Muscle of arm (tissue), 12 donors: Measurements from ENCODE around the gene HLA-DMA. TPM values are rescaled to one million over a fixed set of nuclear protein-coding genes. Genes with fewer than 3 reads are reported as not detected.

Experiments used
- DNase-seq: peaks from one replicate; pipeline ENCODE4 v3.0.0-alpha.2; 2013
- polyA plus RNA-seq, 12 donors: library from polyadenylated mRNA; unstranded; fragments of 120-200 nt; gene quantifications; one replicate each; pipeline ENCODE4 v1.2.1, GENCODE V29; 2013; ENCODE audit not compliant: insufficient read length in 12 of 12

Gene HLA-DMA
- polyA plus RNA-seq, 12 donors: 2.7 to 28.3 (median 5.0) TPM; not detected in 2

- no peak for DNase-seq
Observed at GRCh38 chr6:32976334-32977069, 23.6 kb upstream of the HLA-DMA start.

DNA sequence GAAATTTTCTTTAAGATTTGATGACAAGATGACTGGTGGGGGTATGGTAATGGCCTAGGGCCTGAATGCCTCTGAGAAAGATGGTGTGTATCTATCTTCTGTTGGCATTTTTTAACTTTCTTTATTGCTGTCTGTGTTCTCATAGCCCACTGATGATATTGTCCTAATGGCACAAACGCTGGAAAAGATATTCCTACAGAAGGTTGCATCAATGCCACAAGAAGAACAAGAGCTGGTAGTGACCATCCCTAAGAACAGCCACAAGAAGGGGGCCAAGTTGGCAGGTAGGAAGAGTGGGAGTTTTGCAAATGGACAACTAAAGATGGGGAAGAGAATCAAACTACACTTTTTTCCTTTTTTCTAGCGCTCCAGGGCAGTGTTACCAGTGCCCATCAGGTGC lies 23.0 kb upstream of the HLA-DMA start:
- no peak for DNase-seq

DNA sequence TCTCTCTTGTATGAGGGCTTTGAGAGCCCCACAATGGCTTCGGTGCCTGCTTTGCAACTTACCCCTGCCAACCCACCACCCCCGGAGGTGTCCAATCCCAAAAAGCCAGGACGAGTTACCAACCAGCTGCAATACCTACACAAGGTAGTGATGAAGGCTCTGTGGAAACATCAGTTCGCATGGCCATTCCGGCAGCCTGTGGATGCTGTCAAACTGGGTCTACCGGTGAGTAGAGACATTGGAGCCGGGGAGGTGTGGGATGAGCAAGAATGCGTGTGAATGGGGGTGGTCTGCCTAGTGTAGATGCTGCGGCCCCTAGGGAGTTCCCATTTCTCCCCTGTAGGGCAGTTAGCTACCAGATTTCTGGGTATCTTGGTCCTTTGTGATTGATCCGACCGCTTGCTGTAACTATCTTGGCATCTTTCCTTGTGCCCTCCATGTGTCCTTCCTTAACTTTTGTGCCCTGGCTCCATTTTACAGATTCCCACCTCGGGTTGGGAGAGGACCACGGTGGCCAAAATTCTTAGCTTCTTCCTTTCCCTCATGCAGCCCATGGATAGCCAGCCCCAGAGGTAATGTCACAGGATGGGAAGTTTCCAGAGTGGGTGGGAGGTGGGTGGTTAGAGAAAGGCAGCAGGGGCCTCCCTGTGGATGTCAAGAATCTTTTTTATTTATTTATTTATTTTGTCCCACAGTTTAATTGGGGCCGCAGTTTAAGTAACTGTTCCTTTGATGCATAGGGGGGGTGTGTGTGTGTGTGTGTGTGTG lies 21.8 kb upstream of the HLA-DMA start:
- DNase-seq: no peak

DNA sequence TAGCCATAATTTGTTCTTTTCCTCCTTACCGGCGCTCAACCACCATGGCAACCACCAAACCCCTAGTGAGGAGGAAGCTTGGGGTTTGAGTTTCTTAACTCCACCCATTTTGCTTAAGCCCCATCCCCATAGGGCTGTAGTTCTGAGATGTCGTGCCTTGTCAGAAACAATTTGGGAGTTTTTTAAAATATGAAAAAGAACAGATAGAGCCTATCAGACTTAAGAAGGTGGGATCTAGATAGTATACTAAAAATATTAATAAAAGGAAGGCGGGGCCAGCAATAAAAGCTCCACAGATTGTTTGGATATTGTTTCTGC lies 21.1 kb upstream of the HLA-DMA start:
- no peak for DNase-seq

- DNase-seq: no peak
Observed at GRCh38 chr6:32973144-32974015, 20.5 kb upstream of the HLA-DMA start.

DNA sequence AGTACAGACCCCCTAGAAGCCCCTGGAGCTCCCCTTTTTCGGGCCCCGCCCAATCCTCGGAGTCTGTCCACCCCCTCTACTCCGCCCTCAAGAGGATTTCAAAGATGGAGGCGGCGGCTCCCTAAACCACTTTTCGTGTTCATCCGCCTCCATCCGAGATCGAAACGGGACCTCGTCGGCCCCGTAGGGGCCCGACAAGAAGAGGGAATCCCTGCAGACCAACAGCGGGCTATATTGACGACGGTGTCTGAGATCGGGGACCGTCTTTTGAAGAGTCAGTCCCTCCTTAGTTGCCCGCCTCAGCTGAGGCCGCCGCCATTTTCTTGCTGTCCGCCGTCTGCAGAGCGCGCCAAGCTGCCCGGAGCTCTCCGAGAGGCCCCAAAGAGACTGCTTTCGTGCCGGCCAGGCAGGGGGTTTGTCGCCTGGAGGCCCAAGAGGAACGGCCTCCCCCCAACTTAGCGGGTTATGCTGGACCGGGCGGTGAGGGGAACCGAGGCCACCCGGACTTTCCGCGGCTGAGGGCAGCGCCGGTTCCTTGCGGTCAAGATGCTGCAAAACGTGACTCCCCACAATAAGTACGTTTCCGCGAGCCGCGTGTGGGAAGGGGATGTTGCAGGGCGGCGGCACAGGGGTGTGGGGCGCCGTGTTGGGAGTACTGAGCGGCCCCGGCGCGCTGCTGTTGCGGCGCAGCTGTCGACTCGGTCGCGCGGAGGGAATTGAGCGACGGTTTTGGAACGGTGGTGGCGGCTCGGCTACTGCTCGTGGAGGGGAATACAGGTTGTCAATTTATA lies 19.7 kb upstream of the HLA-DMA start:
- DNase-seq: no peak

GRCh38 chr6:32971581-32972352 lies 18.9 kb upstream of the HLA-DMA start:
- peak; percentile 100 for DNase-seq

- DNase-seq: no peak
Observed at GRCh38 chr6:32971242-32971580, 18.3 kb upstream of the HLA-DMA start.

GRCh38 chr6:32970413-32971241 lies 17.7 kb upstream of the HLA-DMA start:
- peak; percentile 90 for DNase-seq

DNA sequence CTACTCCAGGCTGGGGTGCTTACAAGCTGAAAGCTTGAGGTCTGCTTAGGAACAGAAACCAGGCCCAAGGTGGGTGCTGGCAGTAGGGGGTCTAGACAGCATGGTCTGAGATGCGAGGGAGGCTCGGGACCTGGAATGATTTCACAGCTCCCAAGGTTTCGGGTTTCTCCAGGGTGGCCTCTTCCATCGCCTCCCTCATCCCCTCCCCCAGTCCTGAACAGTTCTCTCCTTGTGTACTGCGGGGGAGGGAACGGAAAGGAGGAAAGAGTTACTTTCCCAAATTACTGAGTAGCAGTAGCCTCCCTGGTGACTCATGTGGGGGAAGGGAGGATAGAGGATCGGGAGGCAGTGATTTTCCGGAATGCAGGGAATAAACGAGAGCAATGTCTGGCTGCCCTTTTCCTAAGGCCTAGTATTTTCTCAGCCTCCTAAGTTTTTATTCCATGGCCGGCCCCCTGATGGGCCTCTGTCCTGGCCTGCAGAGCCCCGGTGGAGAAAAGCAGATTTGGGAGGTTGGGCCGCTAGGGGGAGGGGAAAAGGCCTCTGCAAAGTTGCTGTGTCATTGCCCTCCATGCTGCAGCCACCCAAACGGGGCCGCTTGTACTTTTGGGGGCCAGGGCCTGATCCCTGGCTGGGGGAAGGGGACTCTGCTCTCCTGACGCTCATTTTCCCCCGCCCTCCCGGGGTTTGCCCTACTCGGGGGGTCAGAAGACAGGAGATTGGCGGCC lies 17.0 kb upstream of the HLA-DMA start:
- DNase-seq: peak; percentile 89

DNA sequence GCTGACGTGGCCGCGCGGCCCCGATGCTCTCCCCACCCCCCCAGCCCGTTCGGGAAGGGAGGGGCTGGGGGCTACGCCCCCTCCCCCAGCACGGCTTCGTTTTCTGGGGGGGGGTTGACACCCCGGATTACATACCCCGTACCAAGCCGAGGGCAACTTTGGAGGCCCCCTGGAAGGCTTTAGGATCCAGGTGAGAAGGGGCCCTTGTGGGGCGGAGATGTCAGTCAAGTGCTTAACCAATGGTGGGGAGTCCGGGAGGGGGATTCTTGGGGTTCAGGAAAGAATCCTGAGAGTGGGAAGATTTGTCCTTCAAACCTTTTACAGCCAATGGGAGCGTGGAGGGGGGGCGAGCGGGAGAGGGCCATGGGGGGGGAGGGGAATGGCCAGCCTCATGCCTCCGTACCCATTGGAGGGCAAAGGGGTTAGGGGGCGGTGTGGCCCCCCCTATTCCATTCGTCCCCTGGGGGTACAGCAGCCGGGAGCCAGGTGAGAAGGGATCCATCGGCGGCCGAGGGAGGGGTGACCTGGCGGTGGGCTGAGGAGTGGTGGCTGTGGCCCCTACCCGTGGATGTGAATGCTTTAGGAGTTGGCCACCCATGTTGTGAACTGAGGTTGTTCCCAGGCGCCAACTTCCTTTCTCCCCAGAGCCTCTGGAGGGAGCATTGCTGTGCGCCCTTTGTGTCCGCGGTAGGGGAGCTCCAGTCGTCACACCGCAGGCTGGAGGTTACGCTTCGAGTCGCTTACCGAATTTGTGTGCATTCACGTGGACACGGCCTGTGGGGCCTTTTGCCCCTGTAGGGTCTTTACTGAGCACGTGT lies 16.2 kb upstream of the HLA-DMA start:
- DNase-seq: peak; percentile 66

DNA sequence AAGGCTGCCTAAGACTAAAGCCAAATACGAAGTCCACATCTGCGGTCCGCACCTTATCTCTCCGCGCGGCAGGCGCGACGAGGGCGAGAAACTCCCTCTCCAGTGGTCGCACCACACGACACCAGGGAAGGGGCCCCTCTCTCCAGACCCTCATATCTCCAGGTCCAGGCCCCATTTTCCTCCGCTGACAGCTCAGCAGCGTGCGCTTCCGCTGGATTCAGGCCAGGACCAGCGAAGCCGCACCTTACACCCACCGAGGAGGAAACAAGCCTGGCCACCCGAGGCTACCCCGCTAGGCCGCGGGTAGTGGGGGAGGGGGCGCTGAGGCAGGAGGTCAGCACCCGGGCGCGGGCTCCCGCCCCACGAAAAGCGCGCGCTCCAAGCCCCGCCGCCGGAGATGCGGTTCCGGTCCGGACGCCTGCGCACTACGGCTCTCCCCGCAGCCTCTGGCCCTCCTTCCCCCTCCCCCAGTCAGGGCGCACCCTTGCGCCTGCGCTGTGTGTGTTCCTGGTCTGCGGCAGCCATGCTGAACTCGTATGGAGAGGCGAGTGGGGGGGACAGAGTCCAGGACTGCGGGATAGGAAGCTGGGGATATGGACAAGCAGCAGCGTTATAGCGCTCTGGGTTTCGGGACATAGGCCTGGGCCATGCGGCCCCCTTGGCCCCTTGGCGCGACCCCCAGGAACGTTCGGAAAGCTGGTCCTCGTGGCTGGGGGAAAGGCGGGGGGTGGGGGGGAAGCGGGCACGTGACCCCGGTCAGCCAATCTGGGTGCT lies 15.4 kb upstream of the HLA-DMA start, which contains the start of gene BRD2:
Gene BRD2, plus strand, starts transcription at position 502 of the 774 bp plus-strand sequence. CDS start 4,305 bp downstream, outside the sequence.
- peak; percentile 99 for DNase-seq

DNA sequence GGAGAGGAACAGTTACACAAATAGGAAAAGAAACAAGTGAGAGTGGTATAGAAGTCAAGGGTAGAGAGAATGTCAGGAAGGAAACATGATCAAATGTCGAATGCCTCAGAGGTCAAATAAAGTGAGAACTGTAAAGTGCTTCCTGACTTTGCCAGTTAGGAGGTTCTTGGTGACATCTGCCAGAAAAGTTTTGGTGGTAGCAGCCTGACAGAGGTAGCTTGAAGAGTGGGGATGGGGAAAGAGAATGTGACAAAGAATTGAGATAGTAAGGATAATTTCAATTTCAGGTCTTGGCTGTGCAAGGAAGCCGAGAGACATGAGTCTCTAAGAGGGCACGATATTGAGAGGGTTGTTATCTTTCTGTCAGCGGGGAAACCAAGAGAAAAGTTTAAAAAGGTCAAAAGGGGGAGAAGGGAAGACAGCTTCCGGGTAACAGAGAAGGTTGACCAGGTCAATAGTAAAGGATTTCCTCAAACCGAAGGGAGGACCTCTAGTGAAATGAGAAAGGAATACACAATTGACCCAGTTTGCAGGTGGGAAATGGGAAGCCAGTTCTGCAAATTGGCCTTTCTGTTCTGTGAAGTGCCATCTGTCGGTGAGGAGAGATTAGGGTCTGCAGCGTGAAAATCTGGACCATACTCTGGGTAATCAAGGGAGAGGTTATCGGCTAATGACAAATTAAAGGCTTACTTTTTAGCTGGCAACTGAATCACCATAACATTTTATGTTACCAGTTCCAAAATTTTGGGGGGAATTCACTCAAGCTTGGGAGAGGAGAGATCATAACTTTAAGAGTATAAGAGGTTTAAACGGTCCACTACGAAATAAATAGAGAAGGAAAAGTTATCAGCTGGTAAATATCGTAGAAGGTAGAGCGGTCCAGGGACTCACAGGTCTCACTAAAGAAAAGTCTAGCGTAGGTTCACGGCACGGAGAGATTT lies 14.5 kb upstream of the HLA-DMA start:
- peak; percentile 60 for DNase-seq

GRCh38 chr6:32964776-32965175 lies 11.9 kb upstream of the HLA-DMA start:
- DNase-seq: no peak

DNA sequence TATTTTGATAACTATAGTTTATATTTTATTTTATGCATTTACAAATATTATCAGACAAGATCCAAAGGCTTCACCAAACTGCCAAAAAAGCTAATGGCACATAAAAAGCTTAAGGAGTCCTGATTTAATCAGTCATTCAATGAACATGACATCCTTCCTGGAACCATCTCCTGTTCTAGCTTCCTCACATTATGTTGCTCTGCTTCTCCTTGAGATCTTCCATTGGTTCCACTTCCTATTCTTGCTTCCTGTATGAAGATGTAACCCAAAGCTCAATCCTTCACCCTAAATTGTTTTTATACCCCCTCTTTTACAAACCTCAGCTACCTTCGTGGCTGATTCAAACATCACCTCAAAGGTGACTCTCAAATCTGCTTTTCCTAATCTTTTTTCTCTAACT lies 11.0 kb upstream of the HLA-DMA start:
- no peak for DNase-seq

DNA sequence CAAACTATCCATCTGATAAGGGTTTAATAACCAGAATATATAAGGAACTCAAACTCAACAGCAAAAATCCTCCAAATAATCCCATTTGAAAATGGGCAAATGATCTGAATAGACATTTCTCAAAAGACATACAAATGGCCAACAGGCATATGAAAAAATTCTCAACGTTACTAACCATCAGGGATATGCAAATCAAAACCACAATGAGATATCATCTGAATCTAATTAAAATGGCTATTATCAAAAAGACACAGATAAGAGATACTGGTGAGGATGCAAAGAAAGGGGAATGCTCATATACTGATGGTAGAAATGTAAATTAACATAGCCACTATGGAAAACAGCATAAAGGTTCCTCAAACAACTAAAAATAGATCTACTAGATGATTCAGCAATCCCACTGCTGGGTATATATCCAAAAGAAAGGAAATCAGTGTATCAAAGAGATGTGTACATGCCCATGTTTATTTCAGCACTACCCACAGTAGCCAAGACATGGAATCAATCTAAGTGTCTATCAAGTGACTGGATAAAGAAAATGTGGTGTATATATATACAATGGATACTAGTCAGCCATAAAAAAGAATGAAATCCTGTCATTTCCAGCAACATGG lies 9.4 kb upstream of the HLA-DMA start:
- DNase-seq: no peak
